ENCODE results near the gene NRF1. TPM values are rescaled to one million over a fixed set of nuclear protein-coding genes. Genes with fewer than 3 reads are reported as not detected.

The NRF1 gene
- total and polyA plus RNA-seq, 2 of the 8 experiments (the other 6 are each of a cell fraction or from before 2014, with no cell fraction given) = 18.2 to 21.4 TPM

- Histone ChIP-seq H2BK5ac (ENCODE audit: low read depth, low read length) (peak overlapping the region; percentile 91), H3K79me2 (ENCODE audit: control insufficient read depth in 1 of 2, insufficient read depth in 2 of 2, low read length in 2 of 2) (peaks cover 0 to 12% of the 10 kb centered on the region in 2 experiments; a peak in 1 of 4 replicates), H3K4ac (replicated peaks; ENCODE audit: insufficient read length, low read depth, low read length) (no peak overlapping the region), H3K4me3 (ENCODE audit: extremely low read depth in 1 of 4, insufficient read depth in 2 of 4, low read depth in 3 of 4, low read length in 4 of 4) (no peak overlapping the region), H2BK12ac (ENCODE audit: low read depth, low read length) (no peak overlapping the region), H3K4me2 (ENCODE audit: insufficient read depth in 1 of 2, low read depth in 2 of 2, low read length in 2 of 2) (no peak overlapping the region), H2BK20ac (ENCODE audit: low read length) (no peak overlapping the region), H3K23ac (ENCODE audit: insufficient read length) (no peak overlapping the region), H3K56ac (replicated peaks; ENCODE audit: insufficient read length, low read depth, low read length) (no peak overlapping the region), H3K14ac (ENCODE audit: insufficient read length) (no peak overlapping the region), H4K20me1 (replicated peaks in 1 of 2; ENCODE audit: control insufficient read depth in 1 of 2, insufficient read depth in 2 of 2, low read length in 2 of 2) (peaks cover 0 to 2% of the 10 kb centered on the region in 2 experiments), H3K4me1 (replicated peaks in 1 of 4; ENCODE audit: control insufficient read depth in 3 of 4, insufficient read depth in 4 of 4, low read length in 3 of 4) (peaks cover 3 to 40% (median 23%) of the 10 kb centered on the region in 4 experiments), H3K9ac (replicated peaks in 1 of 4; ENCODE audit: extremely low read depth in 1 of 4, low read depth in 3 of 4, low read length in 3 of 4) (no peak overlapping the region), H2BK120ac (replicated peaks; ENCODE audit: low read depth, low read length) (no peak overlapping the region), H4K8ac (ENCODE audit: extremely low read depth, insufficient read depth, low read length) (no peak overlapping the region), H2AK5ac (ENCODE audit: low read depth, low read length) (no peak overlapping the region), H4K91ac (replicated peaks; ENCODE audit: insufficient read length, low read length) (no peak overlapping the region), H3K36me3 (ENCODE audit: control insufficient read depth in 2 of 4, insufficient read depth in 4 of 4, low read length in 3 of 4) (peaks cover 0 to 9% (median 0%) of the 10 kb centered on the region in 4 experiments; a peak in 1 of 8 replicates), H3K27ac (ENCODE audit: low read depth, low read length) (no peak overlapping the region), H2AFZ (ENCODE audit: low read length) (no peak overlapping the region), H3K27me3 (replicated peaks in 1 of 4; ENCODE audit: control insufficient read depth in 3 of 4, extremely low read depth in 1 of 4, insufficient read depth in 3 of 4, low read length in 3 of 4) (no peaks in the 10 kb centered on the region), H3K23me2 (ENCODE audit: low read depth, low read length) (no peaks in the 10 kb centered on the region), H3K79me1 (ENCODE audit: low read depth, low read length) (peaks cover 23% of the 10 kb centered on the region), H3K18ac (ENCODE audit: extremely low read depth, low read length) (no peak overlapping the region; the same call in 1 of the 2 replicates), H3K9me3 (ENCODE audit: insufficient read depth in 2 of 2, low read depth in 1 of 2, low read length in 1 of 2) (no peaks in the 10 kb centered on the region), H2BK15ac (ENCODE audit: low read length) (peak overlapping the region; percentile 98; the same call in 1 of the 2 replicates), H4K5ac (ENCODE audit: insufficient read length, low read depth, low read length) (no peak overlapping the region)
- DNase-seq (ENCODE audit: low read depth in 1 of 2, low spot score in 2 of 2) = no peak
- TF ChIP-seq TAF7 (optimal IDR thresholded peaks at IDR 0.05; ENCODE audit: borderline replicate concordance, low read depth, low read length) (no peak), YY1 (IDR thresholded peaks at IDR 0.05; ENCODE audit: low read depth, low read length) (no peak), KDM4A (IDR thresholded peaks at IDR 0.05; ENCODE audit: low read depth, low read length, severe bottlenecking) (no peak), RAD21 (IDR thresholded peaks at IDR 0.05 in 1 of 2, conservative IDR thresholded peaks at IDR 0.05 in 1 of 2; ENCODE audit: low read depth in 2 of 2, low read length in 2 of 2) (no peak), BACH1 (IDR thresholded peaks at IDR 0.05; ENCODE audit: low read length) (no peak), KDM5A (IDR thresholded peaks at IDR 0.05; ENCODE audit: low read length) (no peak)
- no peak for FAIRE-seq
- ChIA-PET POLR2A (ENCODE audit: partially characterized antibody) (interaction anchor here (1.0 to 4.7 kb wide), 2 partner anchors 11 to 15 kb away, joined by 3 to 33 read pairs; no protein-coding TSS in a partner anchor), CTCF (ENCODE audit: partially characterized antibody) (interaction anchor here (0.7 to 0.8 kb wide), 3 partner anchors 56 to 294 kb away, joined by 3 read pairs; no protein-coding TSS in a partner anchor)
- WGBS, 2 experiments (ENCODE audit: extremely low coverage in 1 of 2, insufficient coverage in 1 of 2, insufficient read length in 1 of 2, insufficient replicate concordance in 2 of 2, low coverage in 1 of 2, low lambda C conversion rate in 2 of 2, missing lambda C conversion rate in 1 of 2) = 94% methylated on average over 17 of the region's 17 CpGs; no CpG with 5 or more reads in 1 of the 2 experiments
These were observed 157.3 kb downstream of the NRF1 start for GRCh38 chr7:129768614-129769399.
